A549 (cell line): ENCODE data around the gene FAM170B. TPM values are rescaled to one million over a fixed set of nuclear protein-coding genes. Genes with fewer than 3 reads are reported as not detected.
A peak's percentile ranks its signal among the peaks of the same experiment; 100 is the strongest.

Experiments
- ATAC-seq, 2 experiments: fragments of 200-7000 bp in 1 of 2; fragments of >200 bp in 1 of 2; cut with Nextera tagmentation in 1 of 2; cut with Tn5 transposase in 1 of 2; 3 replicates each; pipeline versions ENCODE4 v1.8.0 to v1.9.1; 2018 to 2020; ENCODE audit warnings: mild to moderate bottlenecking in 1 of 2, moderate library complexity in 1 of 2
- CTCF ChIA-PET: fragments of 300-600 bp; sonication (Branson Sonifier 250); formaldehyde crosslinking; extraction: SDS; loops from one replicate; lab custom pipeline; 2021; ENCODE audit warnings: antibody characterized with exemption, inconsistent platforms; lab: Yijun Ruan, JAX
- POLR2A ChIA-PET: fragments of 350-600 bp; formaldehyde crosslinking; extraction: SDS; loops from one replicate; lab custom pipeline; 2021; ENCODE audit warnings: antibody characterized with exemption, inconsistent platforms; lab: Yijun Ruan, JAX
- DNase-seq, 2 experiments: peaks; one replicate each; pipeline versions ENCODE4 v3.0.0 to v3.0.0-alpha.2; 2011 to 2016; ENCODE audit warnings: low read depth in 1 of 2, low spot score in 1 of 2
- FAIRE-seq: peaks from 2 replicates; lab custom pipeline; 2011; peaks lifted over from hg19 to GRCh38; lab: Jason Lieb, UNC
- H3K27ac ChIP-seq, 2 experiments: fragments of >200 bp; sonication (Bioruptor Twin); formaldehyde crosslinking; 3 replicates each; pipeline ENCODE4 v1.5.1; 2016 to 2017
- H3K4me1 ChIP-seq: fragments of >200 bp; sonication (Bioruptor Twin); formaldehyde crosslinking; 3 replicates; pipeline ENCODE4 v1.6.1; 2016
- H3K4me2 ChIP-seq: fragments of >200 bp; sonication (Bioruptor Twin); formaldehyde crosslinking; 3 replicates; pipeline ENCODE4 v1.6.1; 2016
- H3K4me3 ChIP-seq: fragments of >200 bp; sonication (Bioruptor Twin); formaldehyde crosslinking; 3 replicates; pipeline ENCODE4 v1.5.1; 2016
- H3K9me3 ChIP-seq: fragments of >200 bp; sonication (Bioruptor Twin); formaldehyde crosslinking; 3 replicates; pipeline ENCODE4 v1.6.1; 2016
- CBX8 ChIP-seq: fragments of 200-600 bp; sonication (generic); IDR thresholded peaks from 2 replicates; pipeline ENCODE4 v1.6.1; 2016
- EHMT2 ChIP-seq: fragments of 200-600 bp; sonication (generic); IDR thresholded peaks from 2 replicates; pipeline ENCODE4 v1.6.1; 2016; ENCODE audit warnings: antibody characterized with exemption, low read depth, mild to moderate bottlenecking, moderate library complexity
- FOSB ChIP-seq: fragments of 250-450 bp; sonication (Bioruptor Pico); IDR thresholded peaks from 2 replicates; pipeline ENCODE4 v1.5.0; 2020; ENCODE audit warnings: mild to moderate bottlenecking, moderate library complexity
- FOXS1 ChIP-seq: fragments of 250-450 bp; sonication (Bioruptor Pico); IDR thresholded peaks from 2 replicates; pipeline ENCODE4 v1.5.0; 2020; ENCODE audit warnings: mild to moderate bottlenecking, moderate library complexity
- HDAC2 ChIP-seq: fragments of 200-600 bp; sonication (generic); IDR thresholded peaks from 2 replicates; pipeline ENCODE4 v1.6.1; 2016
- MAFK ChIP-seq: fragments of 450-650 bp; IDR thresholded peaks from 2 replicates; pipeline ENCODE4 v1.6.1; 2014; ENCODE audit not compliant: partially characterized antibody
- RAD21 ChIP-seq, 2 experiments: fragments of >200 bp in 1 of 2; sonication (Bioruptor Twin) in 1 of 2; formaldehyde crosslinking in 1 of 2; IDR thresholded peaks in 1 of 2; conservative IDR thresholded peaks in 1 of 2; 2 replicates in 1 of 2; 3 replicates in 1 of 2; pipeline ENCODE4 v1.6.1; 2012 to 2018; ENCODE audit warnings: inconsistent platforms in 1 of 2
- RARB ChIP-seq: fragments of 250-450 bp; sonication (Bioruptor Pico); IDR thresholded peaks from 2 replicates; pipeline ENCODE4 v1.8.0; 2021; ENCODE audit warnings: mild to moderate bottlenecking, moderate library complexity
- RCOR1 ChIP-seq: fragments of 150-350 bp; IDR thresholded peaks from 2 replicates; pipeline ENCODE4 v1.6.1; 2014; ENCODE audit warnings: antibody characterized with exemption, low read length, low read depth
- TFCP2L1 ChIP-seq: fragments of 250-450 bp; sonication (Bioruptor Pico); IDR thresholded peaks from 2 replicates; pipeline ENCODE4 v1.5.0; 2021; ENCODE audit warnings: mild to moderate bottlenecking
- ZFP36 ChIP-seq: fragments of 450-650 bp; IDR thresholded peaks from 2 replicates; pipeline ENCODE4 v1.6.1; 2014; ENCODE audit warnings: borderline replicate concordance; ENCODE audit not compliant: partially characterized antibody
- ZSCAN20 ChIP-seq: fragments of 250-450 bp; sonication (Bioruptor Pico); IDR thresholded peaks from 2 replicates; pipeline ENCODE4 v1.8.0; 2022; ENCODE audit warnings: mild to moderate bottlenecking, moderate library complexity
- WGBS: methylation state at CpG from one replicate; pipeline ENCODE4 v1.1.6; 2017; ENCODE audit errors: missing lambda C conversion rate; 5-methylcytosine and 5-hydroxymethylcytosine counted together
- polyA plus RNA-seq, 4 experiments: library from polyadenylated mRNA; depleted of rRNA in 3 of 4; stranded (reverse); fragments of >200 nt; fragmentation: RNase III in 1 of 4; extraction: RNeasy Plus Mini Kit Qiagen cat#74134 plus additional on column Dnase treatment in 1 of 4; gene quantifications; 2 replicates in 3 of 4; 3 replicates in 1 of 4; pipeline ENCODE4 v1.2.3, GENCODE V29; 2011 to 2017
- TF ChIP-seq, protein P1 (sequence below): fragments of >200 bp; sonication (Bioruptor Twin); formaldehyde crosslinking; IDR thresholded peaks from 3 replicates; pipeline ENCODE4 v1.6.1; 2016
- TF ChIP-seq, protein P2 (sequence below): fragments of 450-650 bp; IDR thresholded peaks from 2 replicates; pipeline ENCODE4 v1.6.1; 2014; ENCODE audit warnings: antibody characterized with exemption
- TF ChIP-seq, protein P3 (sequence below): fragments of 200-600 bp; sonication (generic); IDR thresholded peaks from 2 replicates; pipeline ENCODE4 v1.6.1; 2016; ENCODE audit warnings: antibody characterized with exemption, mild to moderate bottlenecking, moderate library complexity
- TF ChIP-seq, protein P4 (sequence below): fragments of 250-450 bp; sonication (Bioruptor Pico); IDR thresholded peaks from 2 replicates; pipeline ENCODE4 v1.5.0; 2020; ENCODE audit warnings: low read depth, mild to moderate bottlenecking, moderate library complexity
- TF ChIP-seq, protein P5 (sequence below): IDR thresholded peaks from 2 replicates; pipeline ENCODE4 v1.6.1; 2012

The FAM170B gene
- polyA plus RNA-seq, 2 of the 4 experiments (the other 2 are of a cell fraction) = not detected

DNA sequence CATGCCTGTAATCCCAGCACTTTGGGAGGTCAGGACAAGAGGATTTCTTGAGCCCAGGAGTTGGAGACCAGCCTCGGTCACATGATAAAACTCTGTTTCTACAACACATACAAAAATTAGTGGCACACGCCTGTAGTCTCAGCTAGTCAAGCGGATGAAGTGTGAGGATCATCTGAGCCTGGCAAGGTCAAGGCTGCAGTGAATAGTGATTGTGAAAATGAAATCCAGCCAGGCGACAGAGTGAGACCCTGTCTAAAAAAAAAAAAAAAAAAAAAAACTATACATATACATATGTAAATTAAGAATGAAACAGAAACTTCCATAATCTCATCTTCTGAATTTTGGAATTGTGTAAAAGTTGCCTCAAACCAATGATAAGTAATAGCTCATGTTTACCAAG lies 18.2 kb upstream of the FAM170B start:
- ATAC-seq (no peak), FAIRE-seq (no peak), DNase-seq (no peak)
- TF ChIP-seq, protein P1, sequence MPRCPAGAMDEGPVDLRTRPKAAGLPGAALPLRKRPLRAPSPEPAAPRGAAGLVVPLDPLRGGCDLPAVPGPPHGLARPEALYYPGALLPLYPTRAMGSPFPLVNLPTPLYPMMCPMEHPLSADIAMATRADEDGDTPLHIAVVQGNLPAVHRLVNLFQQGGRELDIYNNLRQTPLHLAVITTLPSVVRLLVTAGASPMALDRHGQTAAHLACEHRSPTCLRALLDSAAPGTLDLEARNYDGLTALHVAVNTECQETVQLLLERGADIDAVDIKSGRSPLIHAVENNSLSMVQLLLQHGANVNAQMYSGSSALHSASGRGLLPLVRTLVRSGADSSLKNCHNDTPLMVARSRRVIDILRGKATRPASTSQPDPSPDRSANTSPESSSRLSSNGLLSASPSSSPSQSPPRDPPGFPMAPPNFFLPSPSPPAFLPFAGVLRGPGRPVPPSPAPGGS = no peak
- TF ChIP-seq, protein P2, sequence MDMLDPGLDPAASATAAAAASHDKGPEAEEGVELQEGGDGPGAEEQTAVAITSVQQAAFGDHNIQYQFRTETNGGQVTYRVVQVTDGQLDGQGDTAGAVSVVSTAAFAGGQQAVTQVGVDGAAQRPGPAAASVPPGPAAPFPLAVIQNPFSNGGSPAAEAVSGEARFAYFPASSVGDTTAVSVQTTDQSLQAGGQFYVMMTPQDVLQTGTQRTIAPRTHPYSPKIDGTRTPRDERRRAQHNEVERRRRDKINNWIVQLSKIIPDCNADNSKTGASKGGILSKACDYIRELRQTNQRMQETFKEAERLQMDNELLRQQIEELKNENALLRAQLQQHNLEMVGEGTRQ = no peak
- TF ChIP-seq FOSB (CRISPR knock-in tag) (no peak), ZSCAN20 (CRISPR knock-in tag) (no peak), RARB (CRISPR knock-in tag) (no peak), HDAC2 (no peak), ZFP36 (no peak), CBX8 (no peak), RAD21 (conservative IDR thresholded peaks at IDR 0.05 in 1 of 2, IDR thresholded peaks at IDR 0.05 in 1 of 2) (no peak), RCOR1 (no peak), EHMT2 (no peak), FOXS1 (CRISPR knock-in tag) (no peak), TFCP2L1 (CRISPR knock-in tag) (no peak)
- TF ChIP-seq, protein P3, sequence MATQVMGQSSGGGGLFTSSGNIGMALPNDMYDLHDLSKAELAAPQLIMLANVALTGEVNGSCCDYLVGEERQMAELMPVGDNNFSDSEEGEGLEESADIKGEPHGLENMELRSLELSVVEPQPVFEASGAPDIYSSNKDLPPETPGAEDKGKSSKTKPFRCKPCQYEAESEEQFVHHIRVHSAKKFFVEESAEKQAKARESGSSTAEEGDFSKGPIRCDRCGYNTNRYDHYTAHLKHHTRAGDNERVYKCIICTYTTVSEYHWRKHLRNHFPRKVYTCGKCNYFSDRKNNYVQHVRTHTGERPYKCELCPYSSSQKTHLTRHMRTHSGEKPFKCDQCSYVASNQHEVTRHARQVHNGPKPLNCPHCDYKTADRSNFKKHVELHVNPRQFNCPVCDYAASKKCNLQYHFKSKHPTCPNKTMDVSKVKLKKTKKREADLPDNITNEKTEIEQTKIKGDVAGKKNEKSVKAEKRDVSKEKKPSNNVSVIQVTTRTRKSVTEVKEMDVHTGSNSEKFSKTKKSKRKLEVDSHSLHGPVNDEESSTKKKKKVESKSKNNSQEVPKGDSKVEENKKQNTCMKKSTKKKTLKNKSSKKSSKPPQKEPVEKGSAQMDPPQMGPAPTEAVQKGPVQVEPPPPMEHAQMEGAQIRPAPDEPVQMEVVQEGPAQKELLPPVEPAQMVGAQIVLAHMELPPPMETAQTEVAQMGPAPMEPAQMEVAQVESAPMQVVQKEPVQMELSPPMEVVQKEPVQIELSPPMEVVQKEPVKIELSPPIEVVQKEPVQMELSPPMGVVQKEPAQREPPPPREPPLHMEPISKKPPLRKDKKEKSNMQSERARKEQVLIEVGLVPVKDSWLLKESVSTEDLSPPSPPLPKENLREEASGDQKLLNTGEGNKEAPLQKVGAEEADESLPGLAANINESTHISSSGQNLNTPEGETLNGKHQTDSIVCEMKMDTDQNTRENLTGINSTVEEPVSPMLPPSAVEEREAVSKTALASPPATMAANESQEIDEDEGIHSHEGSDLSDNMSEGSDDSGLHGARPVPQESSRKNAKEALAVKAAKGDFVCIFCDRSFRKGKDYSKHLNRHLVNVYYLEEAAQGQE = no peak
- TF ChIP-seq, protein P4, sequence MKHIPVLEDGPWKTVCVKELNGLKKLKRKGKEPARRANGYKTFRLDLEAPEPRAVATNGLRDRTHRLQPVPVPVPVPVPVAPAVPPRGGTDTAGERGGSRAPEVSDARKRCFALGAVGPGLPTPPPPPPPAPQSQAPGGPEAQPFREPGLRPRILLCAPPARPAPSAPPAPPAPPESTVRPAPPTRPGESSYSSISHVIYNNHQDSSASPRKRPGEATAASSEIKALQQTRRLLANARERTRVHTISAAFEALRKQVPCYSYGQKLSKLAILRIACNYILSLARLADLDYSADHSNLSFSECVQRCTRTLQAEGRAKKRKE (CRISPR knock-in tag) = no peak
- TF ChIP-seq, protein P5, sequence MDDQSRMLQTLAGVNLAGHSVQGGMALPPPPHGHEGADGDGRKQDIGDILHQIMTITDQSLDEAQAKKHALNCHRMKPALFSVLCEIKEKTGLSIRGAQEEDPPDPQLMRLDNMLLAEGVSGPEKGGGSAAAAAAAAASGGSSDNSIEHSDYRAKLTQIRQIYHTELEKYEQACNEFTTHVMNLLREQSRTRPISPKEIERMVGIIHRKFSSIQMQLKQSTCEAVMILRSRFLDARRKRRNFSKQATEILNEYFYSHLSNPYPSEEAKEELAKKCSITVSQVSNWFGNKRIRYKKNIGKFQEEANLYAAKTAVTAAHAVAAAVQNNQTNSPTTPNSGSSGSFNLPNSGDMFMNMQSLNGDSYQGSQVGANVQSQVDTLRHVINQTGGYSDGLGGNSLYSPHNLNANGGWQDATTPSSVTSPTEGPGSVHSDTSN = no peak
- no peak overlapping the region for H3K4me2 ChIP-seq
- no peaks in the 10 kb centered on the region for H3K4me1 ChIP-seq
- 41% methylated on average over 4 of the region's 4 CpGs for whole genome bisulfite sequencing
- no peak overlapping the region for H3K4me3 ChIP-seq
- POLR2A ChIA-PET = no interaction called here
- CTCF ChIA-PET = interaction anchor here (1.6 to 2.4 kb wide), 2 partner anchors 10 to 12 kb away, joined by 6 to 8 read pairs; no protein-coding TSS in a partner anchor
- H3K9me3 ChIP-seq = no peaks in the 10 kb centered on the region; the same call in 2 of the 3 replicates
- no peak overlapping the region for H3K27ac ChIP-seq

DNA sequence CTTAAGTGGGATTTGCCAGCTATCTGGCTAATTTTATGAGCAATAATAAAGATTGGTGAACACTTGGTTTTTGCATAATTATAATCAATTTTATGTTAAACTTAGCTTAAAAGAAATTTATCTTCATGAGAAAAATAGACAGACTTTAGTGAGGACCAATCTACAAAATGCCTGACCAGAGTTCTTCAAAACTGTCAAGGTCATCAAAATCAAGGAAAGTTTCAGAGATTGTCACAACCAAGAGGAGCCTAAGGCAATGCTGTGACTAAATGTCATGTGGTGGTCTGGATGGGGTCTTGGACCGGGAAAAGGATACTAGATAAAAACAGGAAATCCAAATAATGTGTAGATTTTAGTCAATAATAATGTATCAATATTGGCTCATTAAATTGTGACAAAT lies 17.7 kb upstream of the FAM170B start:
- no peaks in the 10 kb centered on the region; the same call in 2 of the 3 replicates for H3K9me3 ChIP-seq
- ChIA-PET POLR2A (no interaction called here), CTCF (interaction anchor here (1.4 to 2.4 kb wide), 2 partner anchors 11 to 13 kb away, joined by 3 to 8 read pairs; no protein-coding TSS in a partner anchor)
- WGBS = 3% methylated on average over 1 of the region's 1 CpG
- no peak overlapping the region for H3K27ac ChIP-seq
- H3K4me1 ChIP-seq = no peaks in the 10 kb centered on the region
- ATAC-seq (no peak), FAIRE-seq (no peak), DNase-seq (no peak)
- no peak overlapping the region for H3K4me3 ChIP-seq
- no peak for TF ChIP-seq CBX8
- peak; percentile 80 for TF ChIP-seq MAFK
- no peak overlapping the region for H3K4me2 ChIP-seq
